NT2/D1 (cell line): ENCODE measurements around the gene ANXA7.

Experiments
- SUZ12 ChIP-seq: IDR thresholded peaks from 2 replicates; pipeline ENCODE4 v1.6.1; 2011; ENCODE audit not compliant: insufficient read length, insufficient read depth; ENCODE audit errors: extremely low read depth
- YY1 ChIP-seq: IDR thresholded peaks from 2 replicates; pipeline ENCODE4 v1.6.1; 2011; ENCODE audit not compliant: insufficient read length, insufficient read depth
- ZNF274 ChIP-seq: IDR thresholded peaks from 2 replicates; pipeline ENCODE4 v1.6.1; 2011; ENCODE audit warnings: mild to moderate bottlenecking, low read depth, low read length

GRCh38 chr10:73344269-73344668 is 69.6 kb downstream of the ANXA7 start:
- TF ChIP-seq SUZ12 (no peak), YY1 (no peak), ZNF274 (no peak)
